HEK293 (cell line): ENCODE results near the gene BCL2L11.

Experiments
- GFI1B ChIP-seq: fragments of 450-650 bp; formaldehyde crosslinking; IDR thresholded peaks from 2 replicates; pipeline ENCODE4 v1.5.1; 2016; ENCODE audit warnings: missing biosample characterization, missing genetic modification characterization
- HOXA7 ChIP-seq: sonication (generic); formaldehyde crosslinking; IDR thresholded peaks from 2 replicates; pipeline ENCODE4 v1.8.1; 2022; ENCODE audit warnings: missing genetic modification reagents, borderline replicate concordance
- HOXD13 ChIP-seq: sonication (generic); formaldehyde crosslinking; IDR thresholded peaks from 2 replicates; pipeline ENCODE4 v1.8.0; 2022; ENCODE audit warnings: missing genetic modification reagents, borderline replicate concordance
- KLF16 ChIP-seq: fragments of 450-650 bp; formaldehyde crosslinking; IDR thresholded peaks from 2 replicates; pipeline ENCODE4 v1.5.1; 2017; ENCODE audit warnings: missing biosample characterization, missing genetic modification characterization
- KLF9 ChIP-seq: fragments of 450-650 bp; formaldehyde crosslinking; IDR thresholded peaks from 2 replicates; pipeline ENCODE4 v1.5.1; 2016; ENCODE audit warnings: missing biosample characterization, missing genetic modification characterization, low read depth
- MZF1 ChIP-seq: fragments of 450-650 bp; formaldehyde crosslinking; IDR thresholded peaks from 2 replicates; pipeline ENCODE4 v1.5.1; 2017; ENCODE audit warnings: missing biosample characterization, missing genetic modification characterization, borderline replicate concordance
- OSR2 ChIP-seq: fragments of 450-650 bp; formaldehyde crosslinking; IDR thresholded peaks from 2 replicates; pipeline ENCODE4 v1.5.1; 2016; ENCODE audit warnings: missing biosample characterization, missing genetic modification characterization
- WT1 ChIP-seq: fragments of 450-650 bp; formaldehyde crosslinking; IDR thresholded peaks from 2 replicates; pipeline ENCODE4 v1.5.1; 2016; ENCODE audit warnings: missing biosample characterization, missing genetic modification characterization
- YY1 ChIP-seq: fragments of 450-650 bp; formaldehyde crosslinking; IDR thresholded peaks from 2 replicates; pipeline ENCODE4 v1.5.1; 2018; ENCODE audit warnings: missing biosample characterization, missing genetic modification characterization
- ZNF112 ChIP-seq: fragments of 450-650 bp; formaldehyde crosslinking; IDR thresholded peaks from 2 replicates; pipeline ENCODE4 v1.5.0; 2017; ENCODE audit warnings: missing biosample characterization, missing genetic modification characterization
- ZNF133 ChIP-seq: fragments of 450-650 bp; formaldehyde crosslinking; IDR thresholded peaks from 2 replicates; pipeline ENCODE4 v1.5.1; 2016; ENCODE audit warnings: missing biosample characterization, missing genetic modification characterization
- ZNF155 ChIP-seq: fragments of 450-650 bp; formaldehyde crosslinking; IDR thresholded peaks from 2 replicates; pipeline ENCODE4 v1.5.1; 2016; ENCODE audit warnings: missing biosample characterization, missing genetic modification characterization
- ZNF24 ChIP-seq: fragments of 450-650 bp; formaldehyde crosslinking; IDR thresholded peaks from 2 replicates; pipeline ENCODE4 v1.5.1; 2016; ENCODE audit warnings: missing biosample characterization, missing genetic modification characterization
- ZNF302 ChIP-seq: fragments of 450-650 bp; formaldehyde crosslinking; IDR thresholded peaks from 2 replicates; pipeline ENCODE4 v1.5.1; 2016; ENCODE audit warnings: missing biosample characterization, missing genetic modification characterization, low read depth
- ZNF350 ChIP-seq: fragments of 450-650 bp; formaldehyde crosslinking; IDR thresholded peaks from 2 replicates; pipeline ENCODE4 v1.5.0; 2017; ENCODE audit warnings: missing biosample characterization, mild to moderate bottlenecking, missing genetic modification characterization
- ZNF530 ChIP-seq: fragments of 450-650 bp; formaldehyde crosslinking; IDR thresholded peaks from 2 replicates; pipeline ENCODE4 v1.5.1; 2016; ENCODE audit warnings: low read depth, missing biosample characterization, missing genetic modification characterization
- ZNF549 ChIP-seq: fragments of 450-650 bp; IDR thresholded peaks from 2 replicates; pipeline ENCODE4 v1.5.1; 2018; ENCODE audit warnings: missing biosample characterization, missing genetic modification characterization, mild to moderate bottlenecking, inconsistent platforms, moderate library complexity
- ZNF558 ChIP-seq: fragments of 450-650 bp; formaldehyde crosslinking; IDR thresholded peaks from 2 replicates; pipeline ENCODE4 v1.5.1; 2016; ENCODE audit warnings: missing biosample characterization, missing genetic modification characterization
- ZNF571 ChIP-seq: fragments of 450-650 bp; formaldehyde crosslinking; IDR thresholded peaks from 2 replicates; pipeline ENCODE4 v1.5.0; 2017; ENCODE audit warnings: missing biosample characterization, missing genetic modification characterization
- ZSCAN23 ChIP-seq: fragments of 450-650 bp; formaldehyde crosslinking; IDR thresholded peaks from 2 replicates; pipeline ENCODE4 v1.5.1; 2016; ENCODE audit warnings: missing biosample characterization, missing genetic modification characterization
- TF ChIP-seq, protein P1 (sequence below): fragments of 450-650 bp; formaldehyde crosslinking; conservative IDR thresholded peaks from 2 replicates; pipeline ENCODE4 v1.5.1; 2016; ENCODE audit warnings: low read depth, missing biosample characterization, missing genetic modification characterization
- TF ChIP-seq, protein P2 (sequence below): fragments of 450-650 bp; formaldehyde crosslinking; optimal IDR thresholded peaks from 2 replicates; pipeline ENCODE3; 2016; ENCODE audit warnings: missing biosample characterization, mild to moderate bottlenecking, missing genetic modification characterization
- TF ChIP-seq, protein P3 (sequence below): fragments of 450-650 bp; formaldehyde crosslinking; IDR thresholded peaks from 2 replicates; pipeline ENCODE4 v1.5.1; 2017; ENCODE audit warnings: missing biosample characterization, missing genetic modification characterization
- TF ChIP-seq, protein P4 (sequence below): fragments of 450-650 bp; formaldehyde crosslinking; IDR thresholded peaks from 2 replicates; pipeline ENCODE4 v1.5.1; 2016; ENCODE audit warnings: missing biosample characterization, missing genetic modification characterization
- TF ChIP-seq, protein P5 (sequence below): fragments of 450-650 bp; formaldehyde crosslinking; IDR thresholded peaks from 2 replicates; pipeline ENCODE4 v1.5.1; 2016; ENCODE audit warnings: missing biosample characterization, missing genetic modification characterization, borderline replicate concordance
- TF ChIP-seq, protein P6 (sequence below): fragments of 450-650 bp; formaldehyde crosslinking; IDR thresholded peaks from 2 replicates; pipeline ENCODE4 v1.5.1; 2016; ENCODE audit warnings: missing biosample characterization, missing genetic modification characterization
- TF ChIP-seq, protein P7 (sequence below): fragments of 450-650 bp; formaldehyde crosslinking; IDR thresholded peaks from 2 replicates; pipeline ENCODE4 v1.5.0; 2017; ENCODE audit warnings: missing biosample characterization, missing genetic modification characterization, borderline replicate concordance

Gene BCL2L11

DNA sequence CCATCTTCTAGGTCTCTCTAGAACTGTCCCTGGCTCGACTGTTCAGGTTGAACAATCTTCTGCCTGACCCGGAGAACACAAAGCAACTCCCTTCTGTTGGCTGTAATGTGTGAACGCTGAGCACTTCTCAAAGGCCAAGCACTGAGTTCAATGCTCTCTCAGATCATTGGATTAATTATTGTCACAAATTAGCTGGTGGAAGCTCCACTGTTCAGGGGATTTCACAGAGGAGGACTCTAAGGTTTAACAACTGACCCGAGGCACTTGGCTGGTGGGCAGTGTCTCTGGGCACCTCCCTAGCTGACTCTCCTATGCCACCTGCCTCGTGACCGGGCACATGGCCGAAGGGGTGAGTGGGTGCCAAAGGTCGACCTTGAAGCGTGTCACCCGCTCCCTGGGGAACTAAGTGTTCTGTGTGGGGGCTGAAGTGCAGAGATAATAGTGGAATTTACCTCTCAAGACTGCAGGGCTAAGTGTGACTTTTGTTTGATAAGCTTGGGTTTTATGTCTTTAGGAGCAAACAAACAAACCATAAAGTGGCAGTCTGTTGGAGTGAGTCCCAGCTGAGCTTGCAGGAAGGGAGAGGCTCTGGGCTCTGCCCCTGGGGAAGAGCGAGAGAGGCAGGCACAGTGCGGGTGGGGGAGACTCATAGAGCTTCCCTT lies 64.8 kb downstream of the BCL2L11 start (continued):
- TF ChIP-seq, protein P1, sequence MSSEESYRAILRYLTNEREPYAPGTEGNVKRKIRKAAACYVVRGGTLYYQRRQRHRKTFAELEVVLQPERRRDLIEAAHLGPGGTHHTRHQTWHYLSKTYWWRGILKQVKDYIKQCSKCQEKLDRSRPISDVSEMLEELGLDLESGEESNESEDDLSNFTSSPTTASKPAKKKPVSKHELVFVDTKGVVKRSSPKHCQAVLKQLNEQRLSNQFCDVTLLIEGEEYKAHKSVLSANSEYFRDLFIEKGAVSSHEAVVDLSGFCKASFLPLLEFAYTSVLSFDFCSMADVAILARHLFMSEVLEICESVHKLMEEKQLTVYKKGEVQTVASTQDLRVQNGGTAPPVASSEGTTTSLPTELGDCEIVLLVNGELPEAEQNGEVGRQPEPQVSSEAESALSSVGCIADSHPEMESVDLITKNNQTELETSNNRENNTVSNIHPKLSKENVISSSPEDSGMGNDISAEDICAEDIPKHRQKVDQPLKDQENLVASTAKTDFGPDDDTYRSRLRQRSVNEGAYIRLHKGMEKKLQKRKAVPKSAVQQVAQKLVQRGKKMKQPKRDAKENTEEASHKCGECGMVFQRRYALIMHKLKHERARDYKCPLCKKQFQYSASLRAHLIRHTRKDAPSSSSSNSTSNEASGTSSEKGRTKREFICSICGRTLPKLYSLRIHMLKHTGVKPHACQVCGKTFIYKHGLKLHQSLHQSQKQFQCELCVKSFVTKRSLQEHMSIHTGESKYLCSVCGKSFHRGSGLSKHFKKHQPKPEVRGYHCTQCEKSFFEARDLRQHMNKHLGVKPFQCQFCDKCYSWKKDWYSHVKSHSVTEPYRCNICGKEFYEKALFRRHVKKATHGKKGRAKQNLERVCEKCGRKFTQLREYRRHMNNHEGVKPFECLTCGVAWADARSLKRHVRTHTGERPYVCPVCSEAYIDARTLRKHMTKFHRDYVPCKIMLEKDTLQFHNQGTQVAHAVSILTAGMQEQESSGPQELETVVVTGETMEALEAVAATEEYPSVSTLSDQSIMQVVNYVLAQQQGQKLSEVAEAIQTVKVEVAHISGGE (tag by site-specific recombination) = no peak
- TF ChIP-seq ZNF549 (no peak), ZNF24 (no peak; the same call in 1 of the 2 replicates), HOXA7 (CRISPR knock-in tag) (no peak), ZNF350 (tag by site-specific recombination) (no peak), YY1 (tag by site-specific recombination) (no peak), ZNF530 (tag by site-specific recombination) (no peak), ZNF302 (no peak), GFI1B (tag by site-specific recombination) (peak; percentile 90), ZNF155 (no peak), MZF1 (0 out of 2 replicates have a peak, but pooled peaks have one; percentile 24), WT1 (tag by site-specific recombination) (peak; percentile 85), ZNF571 (tag by site-specific recombination) (no peak), OSR2 (tag by site-specific recombination) (peak; percentile 95), HOXD13 (CRISPR knock-in tag) (peak; percentile 21; the same call in 1 of the 2 replicates), KLF9 (tag by site-specific recombination) (no peak), ZSCAN23 (tag by site-specific recombination) (no peak), ZNF112 (tag by site-specific recombination) (no peak), ZNF133 (tag by site-specific recombination) (no peak), ZNF558 (tag by site-specific recombination) (no peak), KLF16 (tag by site-specific recombination) (peak; percentile 61; the same call in 1 of the 2 replicates)
- TF ChIP-seq, protein P2, sequence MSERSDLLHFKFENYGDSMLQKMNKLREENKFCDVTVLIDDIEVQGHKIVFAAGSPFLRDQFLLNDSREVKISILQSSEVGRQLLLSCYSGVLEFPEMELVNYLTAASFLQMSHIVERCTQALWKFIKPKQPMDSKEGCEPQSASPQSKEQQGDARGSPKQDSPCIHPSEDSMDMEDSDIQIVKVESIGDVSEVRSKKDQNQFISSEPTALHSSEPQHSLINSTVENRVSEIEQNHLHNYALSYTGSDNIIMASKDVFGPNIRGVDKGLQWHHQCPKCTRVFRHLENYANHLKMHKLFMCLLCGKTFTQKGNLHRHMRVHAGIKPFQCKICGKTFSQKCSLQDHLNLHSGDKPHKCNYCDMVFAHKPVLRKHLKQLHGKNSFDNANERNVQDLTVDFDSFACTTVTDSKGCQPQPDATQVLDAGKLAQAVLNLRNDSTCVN = no peak
- TF ChIP-seq, protein P3, sequence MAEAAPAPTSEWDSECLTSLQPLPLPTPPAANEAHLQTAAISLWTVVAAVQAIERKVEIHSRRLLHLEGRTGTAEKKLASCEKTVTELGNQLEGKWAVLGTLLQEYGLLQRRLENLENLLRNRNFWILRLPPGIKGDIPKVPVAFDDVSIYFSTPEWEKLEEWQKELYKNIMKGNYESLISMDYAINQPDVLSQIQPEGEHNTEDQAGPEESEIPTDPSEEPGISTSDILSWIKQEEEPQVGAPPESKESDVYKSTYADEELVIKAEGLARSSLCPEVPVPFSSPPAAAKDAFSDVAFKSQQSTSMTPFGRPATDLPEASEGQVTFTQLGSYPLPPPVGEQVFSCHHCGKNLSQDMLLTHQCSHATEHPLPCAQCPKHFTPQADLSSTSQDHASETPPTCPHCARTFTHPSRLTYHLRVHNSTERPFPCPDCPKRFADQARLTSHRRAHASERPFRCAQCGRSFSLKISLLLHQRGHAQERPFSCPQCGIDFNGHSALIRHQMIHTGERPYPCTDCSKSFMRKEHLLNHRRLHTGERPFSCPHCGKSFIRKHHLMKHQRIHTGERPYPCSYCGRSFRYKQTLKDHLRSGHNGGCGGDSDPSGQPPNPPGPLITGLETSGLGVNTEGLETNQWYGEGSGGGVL (tag by site-specific recombination) = peak; percentile 79
- TF ChIP-seq, protein P4, sequence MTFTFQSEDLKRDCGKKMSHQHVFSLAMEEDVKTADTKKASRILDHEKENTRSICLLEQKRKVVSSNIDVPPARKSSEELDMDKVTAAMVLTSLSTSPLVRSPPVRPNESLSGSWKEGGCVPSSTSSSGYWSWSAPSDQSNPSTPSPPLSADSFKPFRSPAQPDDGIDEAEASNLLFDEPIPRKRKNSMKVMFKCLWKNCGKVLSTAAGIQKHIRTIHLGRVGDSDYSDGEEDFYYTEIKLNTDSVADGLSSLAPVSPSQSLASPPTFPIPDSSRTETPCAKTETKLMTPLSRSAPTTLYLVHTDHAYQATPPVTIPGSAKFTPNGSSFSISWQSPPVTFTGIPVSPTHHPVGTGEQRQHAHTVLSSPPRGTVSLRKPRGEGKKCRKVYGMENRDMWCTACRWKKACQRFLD (tag by site-specific recombination) = no peak
- TF ChIP-seq, protein P5, sequence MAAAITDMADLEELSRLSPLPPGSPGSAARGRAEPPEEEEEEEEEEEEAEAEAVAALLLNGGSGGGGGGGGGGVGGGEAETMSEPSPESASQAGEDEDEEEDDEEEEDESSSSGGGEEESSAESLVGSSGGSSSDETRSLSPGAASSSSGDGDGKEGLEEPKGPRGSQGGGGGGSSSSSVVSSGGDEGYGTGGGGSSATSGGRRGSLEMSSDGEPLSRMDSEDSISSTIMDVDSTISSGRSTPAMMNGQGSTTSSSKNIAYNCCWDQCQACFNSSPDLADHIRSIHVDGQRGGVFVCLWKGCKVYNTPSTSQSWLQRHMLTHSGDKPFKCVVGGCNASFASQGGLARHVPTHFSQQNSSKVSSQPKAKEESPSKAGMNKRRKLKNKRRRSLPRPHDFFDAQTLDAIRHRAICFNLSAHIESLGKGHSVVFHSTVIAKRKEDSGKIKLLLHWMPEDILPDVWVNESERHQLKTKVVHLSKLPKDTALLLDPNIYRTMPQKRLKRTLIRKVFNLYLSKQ = no peak
- TF ChIP-seq, protein P6, sequence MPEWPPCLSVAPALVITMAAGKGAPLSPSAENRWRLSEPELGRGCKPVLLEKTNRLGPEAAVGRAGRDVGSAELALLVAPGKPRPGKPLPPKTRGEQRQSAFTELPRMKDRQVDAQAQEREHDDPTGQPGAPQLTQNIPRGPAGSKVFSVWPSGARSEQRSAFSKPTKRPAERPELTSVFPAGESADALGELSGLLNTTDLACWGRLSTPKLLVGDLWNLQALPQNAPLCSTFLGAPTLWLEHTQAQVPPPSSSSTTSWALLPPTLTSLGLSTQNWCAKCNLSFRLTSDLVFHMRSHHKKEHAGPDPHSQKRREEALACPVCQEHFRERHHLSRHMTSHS (tag by site-specific recombination) = peak; percentile 96
- TF ChIP-seq, protein P7, sequence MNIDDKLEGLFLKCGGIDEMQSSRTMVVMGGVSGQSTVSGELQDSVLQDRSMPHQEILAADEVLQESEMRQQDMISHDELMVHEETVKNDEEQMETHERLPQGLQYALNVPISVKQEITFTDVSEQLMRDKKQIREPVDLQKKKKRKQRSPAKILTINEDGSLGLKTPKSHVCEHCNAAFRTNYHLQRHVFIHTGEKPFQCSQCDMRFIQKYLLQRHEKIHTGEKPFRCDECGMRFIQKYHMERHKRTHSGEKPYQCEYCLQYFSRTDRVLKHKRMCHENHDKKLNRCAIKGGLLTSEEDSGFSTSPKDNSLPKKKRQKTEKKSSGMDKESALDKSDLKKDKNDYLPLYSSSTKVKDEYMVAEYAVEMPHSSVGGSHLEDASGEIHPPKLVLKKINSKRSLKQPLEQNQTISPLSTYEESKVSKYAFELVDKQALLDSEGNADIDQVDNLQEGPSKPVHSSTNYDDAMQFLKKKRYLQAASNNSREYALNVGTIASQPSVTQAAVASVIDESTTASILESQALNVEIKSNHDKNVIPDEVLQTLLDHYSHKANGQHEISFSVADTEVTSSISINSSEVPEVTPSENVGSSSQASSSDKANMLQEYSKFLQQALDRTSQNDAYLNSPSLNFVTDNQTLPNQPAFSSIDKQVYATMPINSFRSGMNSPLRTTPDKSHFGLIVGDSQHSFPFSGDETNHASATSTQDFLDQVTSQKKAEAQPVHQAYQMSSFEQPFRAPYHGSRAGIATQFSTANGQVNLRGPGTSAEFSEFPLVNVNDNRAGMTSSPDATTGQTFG (tag by site-specific recombination) = no peak
